Hepatocyte (in vitro differentiated cells): ENCODE data around the gene SLC4A7. TPM values are rescaled to one million over a fixed set of nuclear protein-coding genes. Genes with fewer than 3 reads are reported as not detected.

Experiments
- DNase-seq: peaks from one replicate; pipeline ENCODE4 v3.0.0-alpha.2; 2016; ENCODE audit warnings: low spot score
- H2AFZ ChIP-seq: fragments of 200-600 bp; sonication (generic); 2 replicates; pipeline ENCODE4 v1.6.0; 2016; ENCODE audit warnings: antibody characterized with exemption, mild to moderate bottlenecking
- H3K27ac ChIP-seq: fragments of 200-600 bp; sonication (generic); 2 replicates; pipeline ENCODE4 v1.5.1; 2016; ENCODE audit warnings: mild to moderate bottlenecking
- H3K27me3 ChIP-seq: fragments of 200-600 bp; sonication (generic); 2 replicates; pipeline ENCODE4 v1.6.1; 2016
- H3K36me3 ChIP-seq: fragments of 200-600 bp; sonication (generic); replicated peaks from 2 replicates; pipeline ENCODE4 v1.5.1; 2016; ENCODE audit warnings: low read depth; ENCODE audit not compliant: insufficient read depth
- H3K4me1 ChIP-seq: fragments of 200-600 bp; sonication (generic); 2 replicates; pipeline ENCODE4 v1.5.1; 2016; ENCODE audit warnings: mild to moderate bottlenecking, moderate library complexity; ENCODE audit not compliant: insufficient read depth
- H3K4me2 ChIP-seq: fragments of 200-600 bp; sonication (generic); 2 replicates; pipeline ENCODE4 v1.6.0; 2016
- H3K4me3 ChIP-seq: fragments of 200-600 bp; sonication (generic); 2 replicates; pipeline ENCODE4 v1.5.1; 2016; ENCODE audit warnings: mild to moderate bottlenecking
- H3K79me2 ChIP-seq: fragments of 200-600 bp; sonication (generic); 2 replicates; pipeline ENCODE4 v1.6.0; 2017; ENCODE audit warnings: mild to moderate bottlenecking
- H3K9me2 ChIP-seq: fragments of 200-600 bp; sonication (generic); replicated peaks from 2 replicates; pipeline ENCODE4 v1.6.0; 2017; ENCODE audit warnings: mild to moderate bottlenecking; ENCODE audit not compliant: insufficient read depth
- H3K9me3 ChIP-seq: fragments of 200-600 bp; sonication (generic); 2 replicates; pipeline ENCODE4 v1.5.1; 2016; ENCODE audit warnings: low read depth, mild to moderate bottlenecking
- H4K20me1 ChIP-seq: fragments of 200-600 bp; sonication (generic); 2 replicates; pipeline ENCODE4 v1.6.0; 2016; ENCODE audit warnings: mild to moderate bottlenecking; ENCODE audit not compliant: insufficient read depth, poor library complexity, severe bottlenecking
- CTCF ChIP-seq: fragments of 200-600 bp; sonication (generic); IDR thresholded peaks from 2 replicates; pipeline ENCODE4 v1.5.1; 2016; ENCODE audit warnings: antibody characterized with exemption, mild to moderate bottlenecking; ENCODE audit not compliant: poor library complexity
- EZH2 ChIP-seq: fragments of 200-600 bp; sonication (generic); IDR thresholded peaks from 2 replicates; pipeline ENCODE4 v1.6.1; 2016; ENCODE audit warnings: antibody characterized with exemption, mild to moderate bottlenecking, borderline replicate concordance
- EZH2phosphoT487 ChIP-seq: fragments of 200-600 bp; sonication (generic); IDR thresholded peaks from one replicate; pipeline ENCODE4 v1.6.1; 2018; ENCODE audit warnings: antibody characterized with exemption, mild to moderate bottlenecking, low read depth, moderate library complexity; ENCODE audit not compliant: unreplicated experiment, severe bottlenecking
- WGBS: methylation state at CpG from one replicate; pipeline ENCODE4 v1.1.6; 2016; ENCODE audit warnings: low lambda C conversion rate; ENCODE audit errors: missing lambda C conversion rate; 5-methylcytosine and 5-hydroxymethylcytosine counted together
- polyA plus RNA-seq: library from polyadenylated mRNA; unstranded; fragments of >200 nt; fragmentation: Nextera tagmentation; extraction: Ambion mirVana; gene quantifications from 2 replicates; pipeline ENCODE4 v1.2.1, GENCODE V29; 2016
- total RNA-seq: library from RNA; depleted of rRNA; stranded (reverse); fragments of >200 nt; gene quantifications from 2 replicates; pipeline ENCODE4 v1.2.3, GENCODE V29; 2014

SLC4A7 gene
- total and polyA plus RNA-seq, 2 experiments from 2014 or later: 7.7 to 45.3 TPM

GRCh38 chr3:27456554-27456953 is 27.6 kb downstream of the SLC4A7 start:
- no peaks in the 10 kb centered on the region for H4K20me1 ChIP-seq
- no peak overlapping the region for H3K27ac ChIP-seq
- no peak for DNase-seq
- H3K27me3 ChIP-seq: no peaks in the 10 kb centered on the region
- no peak overlapping the region for H3K4me3 ChIP-seq
- H3K79me2 ChIP-seq: peaks cover 66% of the 10 kb centered on the region
- no peaks in the 10 kb centered on the region for H3K9me3 ChIP-seq
- WGBS: 83% methylated on average over 2 of the region's 2 CpGs
- no peak overlapping the region for H2AFZ ChIP-seq
- TF ChIP-seq CTCF (no peak), EZH2phosphoT487 (no peak), EZH2 (no peak)
- H3K9me2 ChIP-seq: no peaks in the 10 kb centered on the region
- H3K36me3 ChIP-seq: no peaks in the 10 kb centered on the region
- no peak overlapping the region for H3K4me2 ChIP-seq
- no peaks in the 10 kb centered on the region for H3K4me1 ChIP-seq

- no peaks in the 10 kb centered on the region for H3K36me3 ChIP-seq
- no peak overlapping the region for H3K27ac ChIP-seq
- H3K9me2 ChIP-seq: no peaks in the 10 kb centered on the region
- no peak for DNase-seq
- H3K27me3 ChIP-seq: no peaks in the 10 kb centered on the region
- TF ChIP-seq CTCF (no peak), EZH2phosphoT487 (no peak), EZH2 (no peak)
- H3K4me1 ChIP-seq: no peaks in the 10 kb centered on the region
- peaks cover 53% of the 10 kb centered on the region for H3K79me2 ChIP-seq
- no peak overlapping the region for H2AFZ ChIP-seq
- H3K4me2 ChIP-seq: no peak overlapping the region
- no peaks in the 10 kb centered on the region for H4K20me1 ChIP-seq
- no peak overlapping the region for H3K4me3 ChIP-seq
- H3K9me3 ChIP-seq: no peaks in the 10 kb centered on the region
Measured at GRCh38 chr3:27454914-27455313, 29.3 kb downstream of the SLC4A7 start.

- H3K27me3 ChIP-seq: no peaks in the 10 kb centered on the region
Measured at GRCh38 chr3:27454461-27454860, 29.7 kb downstream of the SLC4A7 start.

More at GRCh38 chr3:27454461-27454860, 29.7 kb downstream of the SLC4A7 start:
- no peak for DNase-seq
- Histone ChIP-seq H3K9me3 (no peaks in the 10 kb centered on the region), H3K27ac (no peak overlapping the region), H2AFZ (no peak overlapping the region), H3K79me2 (peaks cover 50% of the 10 kb centered on the region), H3K9me2 (no peaks in the 10 kb centered on the region), H4K20me1 (no peaks in the 10 kb centered on the region), H3K4me3 (no peak overlapping the region), H3K4me2 (no peak overlapping the region), H3K36me3 (no peaks in the 10 kb centered on the region), H3K4me1 (no peaks in the 10 kb centered on the region)
- WGBS: 96% methylated on average over 3 of the region's 3 CpGs
- TF ChIP-seq CTCF (no peak), EZH2phosphoT487 (no peak)
